HepG2 (cell line): Measurements from ENCODE around the gene CCND1. TPM values are rescaled to one million over a fixed set of nuclear protein-coding genes. Genes with fewer than 3 reads are reported as not detected.
A peak's percentile ranks its signal among the peaks of the same experiment; 100 is the strongest.

Experiments used
- AFF4 ChIP-seq: sonication (generic); formaldehyde crosslinking; IDR thresholded peaks from 2 replicates; pipeline ENCODE4 v1.4.0; 2020; ENCODE audit warnings: missing genetic modification reagents
- HNRNPK ChIP-seq: fragments of 200-400 bp; formaldehyde crosslinking; IDR thresholded peaks from 2 replicates; pipeline ENCODE4 v1.6.1; 2018; ENCODE audit warnings: low read length, low read depth, moderate library complexity, mild to moderate bottlenecking; ENCODE audit not compliant: poor library complexity, severe bottlenecking
- NR2F6 ChIP-seq, 2 experiments: IDR thresholded peaks; 2 replicates each; pipeline ENCODE4 v1.6.1; 2016; ENCODE audit warnings: antibody characterized with exemption in 1 of 2, mild to moderate bottlenecking in 1 of 2
- RARA ChIP-seq: IDR thresholded peaks from 2 replicates; pipeline ENCODE4 v1.6.1; 2016; ENCODE audit warnings: missing genetic modification reagents, missing compliant biosample characterization
- STAG1 ChIP-seq: sonication (generic); formaldehyde crosslinking; IDR thresholded peaks from 2 replicates; pipeline ENCODE4 v1.4.0; 2020; ENCODE audit warnings: missing genetic modification reagents
- TARDBP ChIP-seq: sonication (generic); formaldehyde crosslinking; IDR thresholded peaks from 2 replicates; pipeline ENCODE4 v1.8.0; 2022; ENCODE audit warnings: mild to moderate bottlenecking, missing genetic modification reagents
- ZBTB20 ChIP-seq: sonication (generic); formaldehyde crosslinking; IDR thresholded peaks from 2 replicates; pipeline ENCODE4 v1.8.1; 2023; ENCODE audit warnings: missing genetic modification reagents, low read depth, mild to moderate bottlenecking, borderline replicate concordance
- ZNF207 ChIP-seq: fragments of 450-650 bp; IDR thresholded peaks from 2 replicates; pipeline ENCODE4 v1.6.1; 2016; ENCODE audit warnings: antibody characterized with exemption, borderline replicate concordance
- ZNF274 ChIP-seq: sonication (generic); formaldehyde crosslinking; IDR thresholded peaks from 2 replicates; pipeline ENCODE4 v1.5.1; 2020; ENCODE audit warnings: mild to moderate bottlenecking, missing genetic modification reagents
- ZNF589 ChIP-seq: sonication (generic); formaldehyde crosslinking; conservative IDR thresholded peaks from 2 replicates; pipeline ENCODE4 v1.8.0; 2022; ENCODE audit warnings: mild to moderate bottlenecking, moderate library complexity, missing genetic modification reagents
- ZNF678 ChIP-seq: sonication (generic); formaldehyde crosslinking; IDR thresholded peaks from 2 replicates; pipeline ENCODE4 v1.4.0; 2020; ENCODE audit warnings: mild to moderate bottlenecking, missing genetic modification reagents
- polyA plus RNA-seq, 8 experiments: library from polyadenylated mRNA; depleted of rRNA in 3 of 8; stranded (reverse) in 7 of 8; unstranded in 1 of 8; fragments of >200 nt; fragmentation: Illumina TruSeq in 4 of 8; extraction: Trizol in 4 of 8; gene quantifications; 2 replicates each; pipeline versions ENCODE4 v1.2.1 to v1.2.3, GENCODE V29; 2011 to 2016; ENCODE audit warnings: low read depth in 4 of 8, missing spikeins in 1 of 8, mixed read lengths in 1 of 8; ENCODE audit not compliant: insufficient read depth in 1 of 8
- total RNA-seq, 5 experiments: library from RNA; depleted of rRNA; stranded (reverse); fragments of >200 nt; fragmentation: Illumina TruSeq; extraction: Trizol; gene quantifications; 2 replicates each; pipeline ENCODE4 v1.2.3, GENCODE V29; 2016; ENCODE audit warnings: low read depth in 1 of 5
- TF ChIP-seq, protein P1 (sequence below): sonication (generic); formaldehyde crosslinking; IDR thresholded peaks from 2 replicates; pipeline ENCODE4 v1.5.0; 2020; ENCODE audit warnings: mild to moderate bottlenecking, missing genetic modification reagents, borderline replicate concordance
- TF ChIP-seq, protein P2 (sequence below): sonication (generic); formaldehyde crosslinking; IDR thresholded peaks from one replicate; pipeline ENCODE4 v1.5.1; 2020; ENCODE audit warnings: mild to moderate bottlenecking, missing genetic modification reagents; ENCODE audit errors: not compliant biosample characterization

Gene CCND1
- total and polyA plus RNA-seq, 2 of the 13 experiments (the other 11 are each of a cell fraction or from before 2014, with no cell fraction given), result 107 to 136 TPM

GRCh38 chr11:69644071-69644961 lies 3.4 kb downstream of the CCND1 start (continued):
- TF ChIP-seq NR2F6 (IDR thresholded peaks at IDR 0.05) (peak; percentile 54; the same call in 1 of the 2 replicates), NR2F6 (CRISPR knock-in tag; IDR thresholded peaks at IDR 0.05) (peak; percentile 58), ZNF207 (no peak), TARDBP (peak; percentile 79; the same call in 1 of the 2 replicates), HNRNPK (peak; percentile 31), RARA (peak; percentile 93), STAG1 (CRISPR knock-in tag) (peak; percentile 55), ZNF274 (CRISPR knock-in tag) (peak; percentile 72), ZNF678 (peak; percentile 17; the same call in 1 of the 2 replicates), AFF4 (CRISPR knock-in tag) (no peak; the same call in 1 of the 2 replicates), ZNF589 (CRISPR knock-in tag) (no peak), ZBTB20 (CRISPR knock-in tag) (no peak)
- TF ChIP-seq, protein P1, sequence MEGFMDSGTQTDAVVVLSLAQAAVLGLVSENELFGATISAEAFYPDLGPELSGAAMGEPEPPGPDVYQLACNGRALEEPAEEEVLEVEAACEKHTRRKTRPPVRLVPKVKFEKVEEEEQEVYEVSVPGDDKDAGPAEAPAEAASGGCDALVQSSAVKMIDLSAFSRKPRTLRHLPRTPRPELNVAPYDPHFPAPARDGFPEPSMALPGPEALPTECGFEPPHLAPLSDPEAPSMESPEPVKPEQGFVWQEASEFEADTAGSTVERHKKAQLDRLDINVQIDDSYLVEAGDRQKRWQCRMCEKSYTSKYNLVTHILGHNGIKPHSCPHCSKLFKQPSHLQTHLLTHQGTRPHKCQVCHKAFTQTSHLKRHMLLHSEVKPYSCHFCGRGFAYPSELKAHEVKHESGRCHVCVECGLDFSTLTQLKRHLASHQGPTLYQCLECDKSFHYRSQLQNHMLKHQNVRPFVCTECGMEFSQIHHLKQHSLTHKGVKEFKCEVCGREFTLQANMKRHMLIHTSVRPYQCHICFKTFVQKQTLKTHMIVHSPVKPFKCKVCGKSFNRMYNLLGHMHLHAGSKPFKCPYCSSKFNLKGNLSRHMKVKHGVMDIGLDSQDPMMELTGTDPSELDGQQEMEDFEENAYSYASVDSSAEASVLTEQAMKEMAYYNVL (CRISPR knock-in tag), result peak; percentile 57; the same call in 1 of the 2 replicates
- TF ChIP-seq, protein P2, sequence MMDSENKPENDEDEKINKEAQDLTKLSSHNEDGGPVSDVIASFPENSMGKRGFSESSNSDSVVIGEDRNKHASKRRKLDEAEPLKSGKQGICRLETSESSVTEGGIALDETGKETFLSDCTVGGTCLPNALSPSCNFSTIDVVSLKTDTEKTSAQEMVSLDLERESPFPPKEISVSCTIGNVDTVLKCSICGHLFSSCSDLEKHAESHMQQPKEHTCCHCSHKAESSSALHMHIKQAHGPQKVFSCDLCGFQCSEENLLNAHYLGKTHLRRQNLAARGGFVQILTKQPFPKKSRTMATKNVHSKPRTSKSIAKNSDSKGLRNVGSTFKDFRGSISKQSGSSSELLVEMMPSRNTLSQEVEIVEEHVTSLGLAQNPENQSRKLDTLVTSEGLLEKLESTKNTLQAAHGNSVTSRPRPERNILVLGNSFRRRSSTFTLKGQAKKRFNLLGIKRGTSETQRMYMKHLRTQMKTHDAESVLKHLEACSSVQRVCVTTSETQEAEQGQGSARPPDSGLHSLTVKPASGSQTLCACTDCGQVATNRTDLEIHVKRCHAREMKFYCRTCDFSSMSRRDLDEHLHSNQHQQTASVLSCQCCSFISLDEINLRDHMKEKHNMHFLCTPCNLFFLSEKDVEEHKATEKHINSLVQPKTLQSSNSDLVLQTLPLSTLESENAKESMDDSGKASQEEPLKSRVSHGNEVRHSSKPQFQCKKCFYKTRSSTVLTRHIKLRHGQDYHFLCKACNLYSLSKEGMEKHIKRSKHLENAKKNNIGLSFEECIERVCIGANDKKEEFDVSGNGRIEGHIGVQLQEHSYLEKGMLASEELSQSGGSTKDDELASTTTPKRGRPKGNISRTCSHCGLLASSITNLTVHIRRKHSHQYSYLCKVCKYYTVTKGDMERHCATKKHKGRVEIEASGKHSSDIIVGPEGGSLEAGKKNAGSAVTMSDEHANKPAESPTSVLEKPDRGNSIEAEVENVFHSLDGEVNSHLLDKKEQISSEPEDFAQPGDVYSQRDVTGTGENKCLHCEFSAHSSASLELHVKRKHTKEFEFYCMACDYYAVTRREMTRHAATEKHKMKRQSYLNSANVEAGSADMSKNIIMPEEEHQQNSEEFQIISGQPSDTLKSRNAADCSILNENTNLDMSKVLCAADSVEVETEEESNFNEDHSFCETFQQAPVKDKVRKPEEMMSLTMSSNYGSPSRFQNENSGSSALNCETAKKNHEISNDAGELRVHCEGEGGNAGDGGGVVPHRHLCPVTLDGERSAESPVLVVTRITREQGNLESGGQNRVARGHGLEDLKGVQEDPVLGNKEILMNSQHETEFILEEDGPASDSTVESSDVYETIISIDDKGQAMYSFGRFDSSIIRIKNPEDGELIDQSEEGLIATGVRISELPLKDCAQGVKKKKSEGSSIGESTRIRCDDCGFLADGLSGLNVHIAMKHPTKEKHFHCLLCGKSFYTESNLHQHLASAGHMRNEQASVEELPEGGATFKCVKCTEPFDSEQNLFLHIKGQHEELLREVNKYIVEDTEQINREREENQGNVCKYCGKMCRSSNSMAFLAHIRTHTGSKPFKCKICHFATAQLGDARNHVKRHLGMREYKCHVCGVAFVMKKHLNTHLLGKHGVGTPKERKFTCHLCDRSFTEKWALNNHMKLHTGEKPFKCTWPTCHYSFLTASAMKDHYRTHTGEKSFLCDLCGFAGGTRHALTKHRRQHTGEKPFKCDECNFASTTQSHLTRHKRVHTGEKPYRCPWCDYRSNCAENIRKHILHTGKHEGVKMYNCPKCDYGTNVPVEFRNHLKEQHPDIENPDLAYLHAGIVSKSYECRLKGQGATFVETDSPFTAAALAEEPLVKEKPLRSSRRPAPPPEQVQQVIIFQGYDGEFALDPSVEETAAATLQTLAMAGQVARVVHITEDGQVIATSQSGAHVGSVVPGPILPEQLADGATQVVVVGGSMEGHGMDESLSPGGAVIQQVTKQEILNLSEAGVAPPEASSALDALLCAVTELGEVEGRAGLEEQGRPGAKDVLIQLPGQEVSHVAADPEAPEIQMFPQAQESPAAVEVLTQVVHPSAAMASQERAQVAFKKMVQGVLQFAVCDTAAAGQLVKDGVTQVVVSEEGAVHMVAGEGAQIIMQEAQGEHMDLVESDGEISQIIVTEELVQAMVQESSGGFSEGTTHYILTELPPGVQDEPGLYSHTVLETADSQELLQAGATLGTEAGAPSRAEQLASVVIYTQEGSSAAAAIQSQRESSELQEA (CRISPR knock-in tag), result peak; percentile 63
